Testis (tissue), 2 donors: Measurements from ENCODE around the gene CD3D.

Experiments used
- CTCF ChIP-seq, 3 experiments: fragments of 450-650 bp in 2 of 3; fragments of 200-600 bp in 1 of 3; sonication (generic) in 1 of 3; IDR thresholded peaks; one replicate each; pipeline ENCODE4 v1.5.1; 2016 to 2019; ENCODE audit warnings: antibody characterized with exemption in 3 of 3, mild to moderate bottlenecking in 2 of 3, moderate library complexity in 1 of 3
- POLR2A ChIP-seq: fragments of 450-650 bp; IDR thresholded peaks from one replicate; pipeline ENCODE4 v1.6.1; 2017; ENCODE audit warnings: antibody characterized with exemption, mild to moderate bottlenecking, moderate library complexity

GRCh38 chr11:118358071-118358470 is 15.6 kb upstream of the CD3D start:
- no peak for TF ChIP-seq CTCF (IDR thresholded peaks at IDR 0.05)
- no peak for TF ChIP-seq POLR2A
